Fibroblast of lung (primary cell): ENCODE measurements around the gene TET2. TPM values are rescaled to one million over a fixed set of nuclear protein-coding genes. Genes with fewer than 3 reads are reported as not detected.
A peak's percentile ranks its signal among the peaks of the same experiment; 100 is the strongest.

Experiments used
- DNase-seq, 2 donors: peaks; one replicate each; pipeline versions ENCODE4 v3.0.0 to v3.0.0-alpha.2; 2010; ENCODE audit warnings: low read depth in 2 of 2
- H2AFZ ChIP-seq: 2 replicates; pipeline ENCODE4 v1.5.1; 2012; ENCODE audit warnings: low read length, control low read depth, inconsistent platforms
- H3K27ac ChIP-seq: 2 replicates; pipeline ENCODE4 v1.5.1; 2011; ENCODE audit warnings: low read length, control low read depth; ENCODE audit not compliant: insufficient read depth
- H3K27me3 ChIP-seq: 2 replicates; pipeline ENCODE4 v1.5.1; 2011; ENCODE audit warnings: mild to moderate bottlenecking, low read length; ENCODE audit not compliant: control insufficient read depth, insufficient read depth
- H3K36me3 ChIP-seq: 2 replicates; pipeline ENCODE4 v1.5.1; 2011; ENCODE audit warnings: low read length; ENCODE audit not compliant: control insufficient read depth, insufficient read depth
- H3K4me1 ChIP-seq: 2 replicates; pipeline ENCODE4 v1.5.1; 2011; ENCODE audit warnings: low read length; ENCODE audit not compliant: control insufficient read depth, insufficient read depth; ENCODE audit errors: extremely low read depth
- H3K4me2 ChIP-seq: 2 replicates; pipeline ENCODE4 v1.5.1; 2011; ENCODE audit warnings: low read length, control low read depth; ENCODE audit not compliant: insufficient read depth; ENCODE audit errors: extremely low read depth
- H3K4me3 ChIP-seq, 4 experiments: fragments of 200-600 bp in 1 of 4; sonication (generic) in 1 of 4; replicated peaks in 1 of 4; 2 replicates each; pipeline ENCODE4 v1.5.1; 2011 to 2016; ENCODE audit warnings: low read length in 4 of 4, low read depth in 3 of 4, mild to moderate bottlenecking in 3 of 4, control low read depth in 2 of 4, inconsistent platforms in 1 of 4, mixed read lengths in 1 of 4; ENCODE audit not compliant: insufficient read depth in 1 of 4; ENCODE audit errors: control extremely low read depth in 1 of 4
- H3K79me2 ChIP-seq: 2 replicates; pipeline ENCODE4 v1.5.1; 2012; ENCODE audit warnings: mild to moderate bottlenecking, low read length, inconsistent platforms; ENCODE audit not compliant: control insufficient read depth, insufficient read depth
- H3K9ac ChIP-seq: 2 replicates; pipeline ENCODE4 v1.5.1; 2011; ENCODE audit warnings: mild to moderate bottlenecking, low read length, control low read depth; ENCODE audit not compliant: insufficient read depth
- H3K9me3 ChIP-seq: 2 replicates; pipeline ENCODE4 v1.5.1; 2012; ENCODE audit warnings: low read depth, low read length; ENCODE audit not compliant: control insufficient read depth, insufficient read depth
- H4K20me1 ChIP-seq: 2 replicates; pipeline ENCODE4 v1.5.1; 2011; ENCODE audit warnings: low read length; ENCODE audit not compliant: control insufficient read depth, insufficient read depth; ENCODE audit errors: extremely low read depth
- EZH2 ChIP-seq: IDR thresholded peaks from 2 replicates; pipeline ENCODE4 v1.5.1; 2012; ENCODE audit warnings: low read length, control low read depth, mild to moderate bottlenecking; ENCODE audit errors: missing control alignments
- polyA plus RNA-seq, 2 donors: library from polyadenylated mRNA; depleted of rRNA in 1 of 2; stranded (reverse) in 1 of 2; unstranded in 1 of 2; fragments of >200 nt; gene quantifications; 2 replicates each; pipeline ENCODE4 v1.2.1, GENCODE V29; 2011 to 2012; ENCODE audit warnings: missing spikeins in 1 of 2
- total RNA-seq: library from RNA; depleted of rRNA; stranded (reverse); fragments of >200 nt; gene quantifications from 2 replicates; pipeline ENCODE4 v1.2.1, GENCODE V29; 2014
- TF ChIP-seq, protein P1 (sequence below), 2 donors: IDR thresholded peaks in 1 of 2; conservative IDR thresholded peaks in 1 of 2; 1 replicate in 1 of 2; 2 replicates in 1 of 2; pipeline ENCODE4 v1.5.1; 2011 to 2012; ENCODE audit warnings: low read length in 2 of 2, control low read depth in 1 of 2, inconsistent platforms in 1 of 2, low read depth in 1 of 2, mild to moderate bottlenecking in 1 of 2

The TET2 gene
- total and polyA plus RNA-seq, 2 donors (not counting 1 experiment from before 2014, with no cell fraction given) = 6.9 to 8.3 TPM

- H3K79me2 ChIP-seq = no peaks in the 10 kb centered on the region
- peaks cover 6% of the 10 kb centered on the region for H3K4me1 ChIP-seq
- H3K4me2 ChIP-seq = no peak overlapping the region
- H3K9me3 ChIP-seq = no peaks in the 10 kb centered on the region
- H3K27me3 ChIP-seq = no peaks in the 10 kb centered on the region
- no peak overlapping the region for H3K4me3 ChIP-seq
- H2AFZ ChIP-seq = no peak overlapping the region
- H4K20me1 ChIP-seq = no peaks in the 10 kb centered on the region
- peaks cover 2% of the 10 kb centered on the region for H3K36me3 ChIP-seq
- TF ChIP-seq, protein P1, sequence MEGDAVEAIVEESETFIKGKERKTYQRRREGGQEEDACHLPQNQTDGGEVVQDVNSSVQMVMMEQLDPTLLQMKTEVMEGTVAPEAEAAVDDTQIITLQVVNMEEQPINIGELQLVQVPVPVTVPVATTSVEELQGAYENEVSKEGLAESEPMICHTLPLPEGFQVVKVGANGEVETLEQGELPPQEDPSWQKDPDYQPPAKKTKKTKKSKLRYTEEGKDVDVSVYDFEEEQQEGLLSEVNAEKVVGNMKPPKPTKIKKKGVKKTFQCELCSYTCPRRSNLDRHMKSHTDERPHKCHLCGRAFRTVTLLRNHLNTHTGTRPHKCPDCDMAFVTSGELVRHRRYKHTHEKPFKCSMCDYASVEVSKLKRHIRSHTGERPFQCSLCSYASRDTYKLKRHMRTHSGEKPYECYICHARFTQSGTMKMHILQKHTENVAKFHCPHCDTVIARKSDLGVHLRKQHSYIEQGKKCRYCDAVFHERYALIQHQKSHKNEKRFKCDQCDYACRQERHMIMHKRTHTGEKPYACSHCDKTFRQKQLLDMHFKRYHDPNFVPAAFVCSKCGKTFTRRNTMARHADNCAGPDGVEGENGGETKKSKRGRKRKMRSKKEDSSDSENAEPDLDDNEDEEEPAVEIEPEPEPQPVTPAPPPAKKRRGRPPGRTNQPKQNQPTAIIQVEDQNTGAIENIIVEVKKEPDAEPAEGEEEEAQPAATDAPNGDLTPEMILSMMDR (conservative IDR thresholded peaks at IDR 0.05 in 1 of 2, IDR thresholded peaks at IDR 0.05 in 1 of 2; ENCODE audit: low read depth in 1 of 2, low read length in 2 of 2) = no peak
- TF ChIP-seq EZH2 = no peak
- peak overlapping the region; percentile 45 for H3K27ac ChIP-seq
- peak in 1 of 2 donors; percentile 64 for DNase-seq
- no peak overlapping the region for H3K9ac ChIP-seq
These were observed 134.4 kb downstream of the TET2 start for GRCh38 chr4:105281124-105281415.

- Histone ChIP-seq H3K4me2 (no peak overlapping the region), H3K9ac (no peak overlapping the region), H3K4me1 (peaks cover 6% of the 10 kb centered on the region), H3K36me3 (no peaks in the 10 kb centered on the region), H4K20me1 (no peaks in the 10 kb centered on the region), H3K27me3 (no peaks in the 10 kb centered on the region), H3K27ac (no peak overlapping the region), H2AFZ (no peak overlapping the region), H3K9me3 (no peaks in the 10 kb centered on the region), H3K4me3 (no peak overlapping the region), H3K79me2 (no peaks in the 10 kb centered on the region)
- no peak for DNase-seq
- TF ChIP-seq, protein P1 (conservative IDR thresholded peaks at IDR 0.05 in 1 of 2, IDR thresholded peaks at IDR 0.05 in 1 of 2; ENCODE audit: low read depth in 1 of 2, low read length in 2 of 2) = no peak
- no peak for TF ChIP-seq EZH2
These were observed 135.8 kb downstream of the TET2 start for GRCh38 chr4:105282489-105282888.

- peak in 1 of 2 donors; percentile 65 for DNase-seq
- Histone ChIP-seq H3K27ac (no peak overlapping the region), H3K27me3 (no peaks in the 10 kb centered on the region), H3K4me1 (peaks cover 6% of the 10 kb centered on the region), H3K9ac (no peak overlapping the region), H2AFZ (no peak overlapping the region), H3K4me3 (no peak overlapping the region), H3K36me3 (no peaks in the 10 kb centered on the region), H3K79me2 (no peaks in the 10 kb centered on the region), H4K20me1 (no peaks in the 10 kb centered on the region), H3K4me2 (no peak overlapping the region), H3K9me3 (no peaks in the 10 kb centered on the region)
- TF ChIP-seq, protein P1 (conservative IDR thresholded peaks at IDR 0.05 in 1 of 2, IDR thresholded peaks at IDR 0.05 in 1 of 2; ENCODE audit: low read depth in 1 of 2, low read length in 2 of 2) = no peak
- TF ChIP-seq EZH2 = no peak
These were observed 136.8 kb downstream of the TET2 start for GRCh38 chr4:105283501-105283900.
